SK-N-SH treated with all-trans-retinoic acid at 6 μM for 48 hours (cell line): ENCODE measurements around the gene HDAC10.

ENCODE experiments used
- ATAC-seq: fragments of 200-7000 bp; cut with Tn5 transposase; 3 replicates; pipeline ENCODE4 v1.9.1; 2020; ENCODE audit warnings: mild to moderate bottlenecking, moderate library complexity
- BACH2 ChIP-seq: fragments of 250-450 bp; sonication (Bioruptor Pico); IDR thresholded peaks from 2 replicates; pipeline ENCODE4 v1.9.0; 2021; ENCODE audit warnings: mild to moderate bottlenecking, borderline replicate concordance
- CSDC2 ChIP-seq: fragments of 250-450 bp; sonication (Bioruptor Pico); IDR thresholded peaks from 2 replicates; pipeline ENCODE4 v1.5.0; 2020; ENCODE audit warnings: mild to moderate bottlenecking, moderate library complexity
- GLIS3 ChIP-seq: fragments of 250-450 bp; sonication (Bioruptor Pico); IDR thresholded peaks from 2 replicates; pipeline ENCODE4 v1.5.0; 2020; ENCODE audit warnings: mild to moderate bottlenecking, moderate library complexity
- ISL1 ChIP-seq: fragments of 250-450 bp; sonication (Bioruptor Pico); IDR thresholded peaks from 2 replicates; pipeline ENCODE4 v2.1.2; 2022; ENCODE audit warnings: mild to moderate bottlenecking, moderate library complexity
- OSR1 ChIP-seq: fragments of 250-450 bp; sonication (Bioruptor Pico); IDR thresholded peaks from 2 replicates; pipeline ENCODE4 v1.8.0; 2022; ENCODE audit warnings: moderate library complexity, mild to moderate bottlenecking, inconsistent platforms
- PPARA ChIP-seq: fragments of 250-450 bp; sonication (Bioruptor Pico); IDR thresholded peaks from 2 replicates; pipeline ENCODE4 v1.5.0; 2020; ENCODE audit warnings: mild to moderate bottlenecking, borderline replicate concordance
- RARB ChIP-seq: fragments of 250-450 bp; sonication (Bioruptor Pico); IDR thresholded peaks from 2 replicates; pipeline ENCODE4 v1.8.0; 2021; ENCODE audit warnings: mild to moderate bottlenecking, moderate library complexity
- SNAI2 ChIP-seq: fragments of 250-450 bp; sonication (Bioruptor Pico); IDR thresholded peaks from 2 replicates; pipeline ENCODE4 v1.5.0; 2020; ENCODE audit warnings: mild to moderate bottlenecking, moderate library complexity
- TCF4 ChIP-seq: fragments of 250-450 bp; sonication (Bioruptor Pico); IDR thresholded peaks from 2 replicates; pipeline ENCODE4 v1.8.0; 2021; ENCODE audit warnings: mild to moderate bottlenecking, moderate library complexity, borderline replicate concordance
- TOX ChIP-seq: fragments of 250-450 bp; sonication (Bioruptor Pico); IDR thresholded peaks from 2 replicates; pipeline ENCODE4 v1.8.0; 2021; ENCODE audit warnings: mild to moderate bottlenecking, moderate library complexity, borderline replicate concordance
- ZC3H10 ChIP-seq: fragments of 250-450 bp; sonication (Bioruptor Pico); IDR thresholded peaks from 2 replicates; pipeline ENCODE4 v1.5.1; 2021; ENCODE audit warnings: mild to moderate bottlenecking, moderate library complexity
- ZFP3 ChIP-seq: fragments of 250-450 bp; sonication (Bioruptor Pico); IDR thresholded peaks from 2 replicates; pipeline ENCODE4 v1.5.0; 2020; ENCODE audit warnings: mild to moderate bottlenecking, moderate library complexity
- ZFP30 ChIP-seq: fragments of 450-650 bp; formaldehyde crosslinking; IDR thresholded peaks from 2 replicates; pipeline ENCODE4 v1.5.0; 2022; ENCODE audit warnings: mild to moderate bottlenecking, moderate library complexity
- ZNF565 ChIP-seq: fragments of 450-650 bp; formaldehyde crosslinking; conservative IDR thresholded peaks from 2 replicates; pipeline ENCODE4 v1.5.0; 2020; ENCODE audit warnings: low read depth, mild to moderate bottlenecking, moderate library complexity
- ZNF70 ChIP-seq: fragments of 450-650 bp; formaldehyde crosslinking; IDR thresholded peaks from 2 replicates; pipeline ENCODE4 v1.5.0; 2020; ENCODE audit warnings: mild to moderate bottlenecking, moderate library complexity
- ZNF8 ChIP-seq: fragments of 450-650 bp; formaldehyde crosslinking; IDR thresholded peaks from 2 replicates; pipeline ENCODE4 v1.5.0; 2020; ENCODE audit warnings: mild to moderate bottlenecking, moderate library complexity
- TF ChIP-seq, protein P1 (sequence below): fragments of 250-450 bp; sonication (Bioruptor Pico); IDR thresholded peaks from 2 replicates; pipeline ENCODE4 v1.8.0; 2020; ENCODE audit warnings: mild to moderate bottlenecking, moderate library complexity, borderline replicate concordance
- TF ChIP-seq, protein P2 (sequence below): fragments of 250-450 bp; sonication (Bioruptor Pico); IDR thresholded peaks from 2 replicates; pipeline ENCODE4 v1.5.0; 2020; ENCODE audit warnings: mild to moderate bottlenecking, moderate library complexity
- TF ChIP-seq, protein P3 (sequence below): fragments of 250-450 bp; sonication (Bioruptor Pico); IDR thresholded peaks from 2 replicates; pipeline ENCODE4 v1.5.1; 2021; ENCODE audit warnings: mild to moderate bottlenecking, moderate library complexity
- TF ChIP-seq, protein P4 (sequence below): fragments of 250-450 bp; sonication (Bioruptor Pico); IDR thresholded peaks from 2 replicates; pipeline ENCODE4 v1.8.0; 2021; ENCODE audit warnings: low read depth, mild to moderate bottlenecking, moderate library complexity, borderline replicate concordance

HDAC10 gene

DNA sequence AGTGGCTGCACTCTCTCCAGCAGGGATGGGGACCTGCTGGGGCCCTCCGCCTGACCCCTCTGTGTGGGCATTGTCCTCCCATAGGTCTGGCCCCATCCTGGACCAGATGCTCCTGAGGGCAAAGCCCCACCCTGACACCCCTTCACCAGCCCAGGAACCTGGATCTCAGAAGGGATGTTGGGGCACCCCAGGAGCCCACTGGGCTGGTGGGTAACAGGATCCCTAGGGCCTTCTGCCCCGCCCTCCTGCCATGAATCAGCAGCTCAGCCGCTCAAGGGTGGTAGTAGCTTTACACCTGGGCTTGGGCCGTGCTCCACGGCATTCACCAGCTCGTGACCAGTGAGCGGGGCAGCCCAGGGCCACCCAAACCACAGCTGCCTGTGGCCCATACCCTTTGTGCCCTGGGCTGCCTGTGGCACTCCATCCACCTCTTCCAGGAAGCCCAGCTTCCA, 11.4 kb upstream of the HDAC10 start:
- peak; percentile 29 for ATAC-seq
- TF ChIP-seq PPARA, result no peak
- no peak for TF ChIP-seq ZNF8 (CRISPR knock-in tag)
- TF ChIP-seq, protein P1, sequence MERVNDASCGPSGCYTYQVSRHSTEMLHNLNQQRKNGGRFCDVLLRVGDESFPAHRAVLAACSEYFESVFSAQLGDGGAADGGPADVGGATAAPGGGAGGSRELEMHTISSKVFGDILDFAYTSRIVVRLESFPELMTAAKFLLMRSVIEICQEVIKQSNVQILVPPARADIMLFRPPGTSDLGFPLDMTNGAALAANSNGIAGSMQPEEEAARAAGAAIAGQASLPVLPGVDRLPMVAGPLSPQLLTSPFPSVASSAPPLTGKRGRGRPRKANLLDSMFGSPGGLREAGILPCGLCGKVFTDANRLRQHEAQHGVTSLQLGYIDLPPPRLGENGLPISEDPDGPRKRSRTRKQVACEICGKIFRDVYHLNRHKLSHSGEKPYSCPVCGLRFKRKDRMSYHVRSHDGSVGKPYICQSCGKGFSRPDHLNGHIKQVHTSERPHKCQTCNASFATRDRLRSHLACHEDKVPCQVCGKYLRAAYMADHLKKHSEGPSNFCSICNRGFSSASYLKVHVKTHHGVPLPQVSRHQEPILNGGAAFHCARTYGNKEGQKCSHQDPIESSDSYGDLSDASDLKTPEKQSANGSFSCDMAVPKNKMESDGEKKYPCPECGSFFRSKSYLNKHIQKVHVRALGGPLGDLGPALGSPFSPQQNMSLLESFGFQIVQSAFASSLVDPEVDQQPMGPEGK (CRISPR knock-in tag), result no peak
- TF ChIP-seq ZFP3 (CRISPR knock-in tag), result no peak
- no peak for TF ChIP-seq ZNF565 (CRISPR knock-in tag)
- TF ChIP-seq RARB, result no peak
- TF ChIP-seq BACH2 (CRISPR knock-in tag), result no peak
- no peak for TF ChIP-seq TOX (CRISPR knock-in tag)
- no peak for TF ChIP-seq ISL1 (CRISPR knock-in tag)
- TF ChIP-seq, protein P2, sequence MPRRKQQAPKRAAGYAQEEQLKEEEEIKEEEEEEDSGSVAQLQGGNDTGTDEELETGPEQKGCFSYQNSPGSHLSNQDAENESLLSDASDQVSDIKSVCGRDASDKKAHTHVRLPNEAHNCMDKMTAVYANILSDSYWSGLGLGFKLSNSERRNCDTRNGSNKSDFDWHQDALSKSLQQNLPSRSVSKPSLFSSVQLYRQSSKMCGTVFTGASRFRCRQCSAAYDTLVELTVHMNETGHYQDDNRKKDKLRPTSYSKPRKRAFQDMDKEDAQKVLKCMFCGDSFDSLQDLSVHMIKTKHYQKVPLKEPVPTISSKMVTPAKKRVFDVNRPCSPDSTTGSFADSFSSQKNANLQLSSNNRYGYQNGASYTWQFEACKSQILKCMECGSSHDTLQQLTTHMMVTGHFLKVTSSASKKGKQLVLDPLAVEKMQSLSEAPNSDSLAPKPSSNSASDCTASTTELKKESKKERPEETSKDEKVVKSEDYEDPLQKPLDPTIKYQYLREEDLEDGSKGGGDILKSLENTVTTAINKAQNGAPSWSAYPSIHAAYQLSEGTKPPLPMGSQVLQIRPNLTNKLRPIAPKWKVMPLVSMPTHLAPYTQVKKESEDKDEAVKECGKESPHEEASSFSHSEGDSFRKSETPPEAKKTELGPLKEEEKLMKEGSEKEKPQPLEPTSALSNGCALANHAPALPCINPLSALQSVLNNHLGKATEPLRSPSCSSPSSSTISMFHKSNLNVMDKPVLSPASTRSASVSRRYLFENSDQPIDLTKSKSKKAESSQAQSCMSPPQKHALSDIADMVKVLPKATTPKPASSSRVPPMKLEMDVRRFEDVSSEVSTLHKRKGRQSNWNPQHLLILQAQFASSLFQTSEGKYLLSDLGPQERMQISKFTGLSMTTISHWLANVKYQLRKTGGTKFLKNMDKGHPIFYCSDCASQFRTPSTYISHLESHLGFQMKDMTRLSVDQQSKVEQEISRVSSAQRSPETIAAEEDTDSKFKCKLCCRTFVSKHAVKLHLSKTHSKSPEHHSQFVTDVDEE (CRISPR knock-in tag), result no peak
- TF ChIP-seq ZNF70 (CRISPR knock-in tag), result no peak
- TF ChIP-seq SNAI2 (CRISPR knock-in tag), result no peak

DNA sequence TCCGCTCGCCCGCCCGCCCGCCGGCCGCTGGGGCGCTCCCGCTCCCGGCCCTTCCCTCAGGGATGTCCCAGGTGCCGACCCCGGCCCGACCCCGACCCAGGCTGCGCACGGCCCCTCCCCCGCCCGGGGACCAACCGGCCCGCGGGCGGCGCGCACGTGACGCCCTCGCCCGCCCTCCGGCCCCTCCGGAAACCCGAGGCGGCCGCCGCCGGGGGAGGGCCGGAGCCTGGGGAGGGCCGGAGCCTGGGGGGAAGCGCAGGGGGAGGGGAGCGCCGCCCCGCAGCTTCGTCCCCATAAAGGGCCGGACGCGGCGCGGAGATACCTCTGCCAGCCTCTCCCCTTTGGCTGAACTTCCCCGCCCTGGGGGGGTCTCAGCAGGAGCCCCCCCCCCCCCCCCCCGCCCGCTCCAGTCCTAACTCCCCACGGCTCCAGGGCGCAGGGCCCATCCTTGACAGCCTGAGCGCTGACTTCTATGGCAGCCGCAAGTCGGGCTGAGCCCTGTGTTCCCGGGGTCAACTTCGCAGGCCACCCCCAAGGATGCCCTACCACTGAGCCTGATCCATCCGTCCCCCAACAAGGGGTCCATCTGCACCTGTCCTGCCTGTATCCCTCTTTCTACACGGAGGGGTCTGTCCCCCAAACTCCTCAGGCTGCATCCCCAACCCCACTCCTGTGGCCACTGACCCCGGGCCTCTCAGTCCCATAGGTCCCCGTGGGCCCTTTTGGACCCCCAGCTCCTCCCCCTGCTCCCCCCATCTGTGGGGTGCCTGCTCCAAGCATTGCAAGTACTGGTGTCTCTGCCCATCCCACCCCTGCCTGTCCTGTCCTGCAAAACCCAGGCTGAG, 10.8 kb upstream of the HDAC10 start, which contains the start of gene MAPK12:
MAPK12 (minus strand) TSS at position 69 of the 845 bp plus-strand sequence. CDS start 174 bp downstream, outside the sequence.
- ATAC-seq, result peak; percentile 43
- no peak for TF ChIP-seq SNAI2 (CRISPR knock-in tag)
- TF ChIP-seq, protein P1 (CRISPR knock-in tag), result peak; percentile 97; the same call in 1 of the 2 replicates
- no peak for TF ChIP-seq BACH2 (CRISPR knock-in tag)

DNA sequence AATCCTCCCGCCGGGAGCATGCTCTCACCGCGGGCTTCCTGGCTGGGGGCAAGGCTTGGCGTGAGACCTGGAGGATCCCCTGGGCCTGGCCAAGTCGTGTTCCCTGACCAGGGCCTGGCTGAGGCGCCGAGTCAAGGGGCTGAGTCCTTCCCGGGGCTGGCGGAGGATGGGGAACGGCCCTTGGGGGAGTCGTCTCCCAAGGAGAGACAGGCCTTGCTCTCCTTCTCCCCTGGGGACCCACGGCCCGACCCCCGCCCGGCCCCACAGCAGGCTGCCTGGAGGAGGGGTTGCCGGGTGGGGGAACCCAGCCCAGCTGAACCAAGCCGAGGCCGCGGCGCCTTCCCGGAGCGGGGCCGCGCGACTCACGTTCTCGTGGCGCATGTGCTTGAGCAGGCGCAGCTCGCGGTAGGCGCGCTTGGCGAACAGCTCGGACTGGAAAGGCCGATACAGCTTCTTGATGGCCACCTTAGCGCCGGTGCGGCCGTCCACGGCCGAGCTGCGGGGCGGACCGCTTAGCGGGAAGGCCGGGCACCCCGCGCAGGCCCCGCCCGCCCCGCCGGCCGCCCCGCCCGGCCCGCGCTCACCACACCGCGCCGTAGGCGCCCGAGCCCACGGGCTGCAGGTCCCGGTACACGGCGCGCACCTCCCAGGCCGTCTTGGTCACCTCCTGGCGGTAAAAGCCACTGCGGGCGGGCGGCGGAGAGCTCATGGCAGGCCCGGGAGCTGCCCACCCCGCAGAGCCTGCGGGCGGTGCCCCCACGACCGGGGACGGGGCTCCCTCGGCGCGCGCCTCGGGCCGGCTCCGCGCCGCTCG, 9.9 kb upstream of the HDAC10 start:
- ATAC-seq, result peak; percentile 68
- TF ChIP-seq PPARA (no peak), ZC3H10 (CRISPR knock-in tag) (no peak), ZFP3 (CRISPR knock-in tag) (no peak), CSDC2 (no peak), GLIS3 (CRISPR knock-in tag) (no peak), TCF4 (no peak), BACH2 (CRISPR knock-in tag) (no peak), SNAI2 (CRISPR knock-in tag) (no peak), ZFP30 (CRISPR knock-in tag) (no peak), OSR1 (no peak), ZNF8 (CRISPR knock-in tag) (no peak)
- TF ChIP-seq, protein P3, sequence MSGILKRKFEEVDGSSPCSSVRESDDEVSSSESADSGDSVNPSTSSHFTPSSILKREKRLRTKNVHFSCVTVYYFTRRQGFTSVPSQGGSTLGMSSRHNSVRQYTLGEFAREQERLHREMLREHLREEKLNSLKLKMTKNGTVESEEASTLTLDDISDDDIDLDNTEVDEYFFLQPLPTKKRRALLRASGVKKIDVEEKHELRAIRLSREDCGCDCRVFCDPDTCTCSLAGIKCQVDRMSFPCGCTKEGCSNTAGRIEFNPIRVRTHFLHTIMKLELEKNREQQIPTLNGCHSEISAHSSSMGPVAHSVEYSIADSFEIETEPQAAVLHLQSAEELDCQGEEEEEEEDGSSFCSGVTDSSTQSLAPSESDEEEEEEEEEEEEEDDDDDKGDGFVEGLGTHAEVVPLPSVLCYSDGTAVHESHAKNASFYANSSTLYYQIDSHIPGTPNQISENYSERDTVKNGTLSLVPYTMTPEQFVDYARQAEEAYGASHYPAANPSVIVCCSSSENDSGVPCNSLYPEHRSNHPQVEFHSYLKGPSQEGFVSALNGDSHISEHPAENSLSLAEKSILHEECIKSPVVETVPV (CRISPR knock-in tag), result no peak
- TF ChIP-seq, protein P4, sequence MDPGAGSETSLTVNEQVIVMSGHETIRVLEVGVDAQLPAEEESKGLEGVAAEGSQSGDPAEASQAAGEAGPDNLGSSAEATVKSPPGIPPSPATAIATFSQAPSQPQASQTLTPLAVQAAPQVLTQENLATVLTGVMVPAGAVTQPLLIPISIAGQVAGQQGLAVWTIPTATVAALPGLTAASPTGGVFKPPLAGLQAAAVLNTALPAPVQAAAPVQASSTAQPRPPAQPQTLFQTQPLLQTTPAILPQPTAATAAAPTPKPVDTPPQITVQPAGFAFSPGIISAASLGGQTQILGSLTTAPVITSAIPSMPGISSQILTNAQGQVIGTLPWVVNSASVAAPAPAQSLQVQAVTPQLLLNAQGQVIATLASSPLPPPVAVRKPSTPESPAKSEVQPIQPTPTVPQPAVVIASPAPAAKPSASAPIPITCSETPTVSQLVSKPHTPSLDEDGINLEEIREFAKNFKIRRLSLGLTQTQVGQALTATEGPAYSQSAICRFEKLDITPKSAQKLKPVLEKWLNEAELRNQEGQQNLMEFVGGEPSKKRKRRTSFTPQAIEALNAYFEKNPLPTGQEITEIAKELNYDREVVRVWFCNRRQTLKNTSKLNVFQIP, result no peak
- TF ChIP-seq, protein P2 (CRISPR knock-in tag), result no peak
